Measurements from ENCODE around the gene MX2. TPM values are rescaled to one million over a fixed set of nuclear protein-coding genes. Genes with fewer than 3 reads are reported as not detected.

The MX2 gene
- total RNA-seq, 2 experiments from 2014 or later, result 65.1 to 158 TPM

DNA sequence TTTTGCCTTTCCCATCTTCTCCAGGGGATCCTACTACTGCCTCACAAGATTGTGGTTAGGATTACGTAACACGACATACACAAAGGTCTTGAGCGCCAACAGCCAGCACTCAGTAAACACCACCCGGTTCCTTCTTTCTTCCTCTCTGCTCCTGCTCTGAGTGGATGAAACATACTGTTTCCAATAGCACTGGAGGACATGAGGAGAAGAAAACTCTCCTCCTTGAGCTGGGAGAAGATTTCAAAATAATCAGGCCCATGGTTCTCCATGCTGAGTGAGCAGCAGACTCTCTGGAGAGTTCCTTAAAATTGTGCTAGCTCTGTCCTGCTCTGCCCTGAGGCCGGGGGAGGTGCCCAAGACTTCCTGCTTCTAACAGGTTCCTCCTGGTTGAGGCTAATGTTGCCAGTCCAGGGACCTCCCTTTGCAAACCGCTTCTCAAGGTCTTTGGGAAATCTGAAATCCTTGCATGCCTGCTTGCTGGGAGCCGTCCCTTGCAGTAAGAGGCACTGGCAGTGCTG lies 34.8 kb downstream of the MX2 start:
- H3K4me3 Mint-ChIP-seq, result no peak overlapping the region
- ATAC-seq (no peak), DNase-seq (no peak)
- no peaks in the 10 kb centered on the region for H3K9me3 Mint-ChIP-seq (ENCODE audit: low read depth)
- CTCF ChIA-PET, result no interaction called here
- no peak overlapping the region for H3K27ac Mint-ChIP-seq
- H3K36me3 Mint-ChIP-seq, result peaks cover 81% of the 10 kb centered on the region
- H3K27me3 Mint-ChIP-seq, result no peaks in the 10 kb centered on the region
- H3K4me1 Mint-ChIP-seq, result peaks cover 3% of the 10 kb centered on the region

DNA sequence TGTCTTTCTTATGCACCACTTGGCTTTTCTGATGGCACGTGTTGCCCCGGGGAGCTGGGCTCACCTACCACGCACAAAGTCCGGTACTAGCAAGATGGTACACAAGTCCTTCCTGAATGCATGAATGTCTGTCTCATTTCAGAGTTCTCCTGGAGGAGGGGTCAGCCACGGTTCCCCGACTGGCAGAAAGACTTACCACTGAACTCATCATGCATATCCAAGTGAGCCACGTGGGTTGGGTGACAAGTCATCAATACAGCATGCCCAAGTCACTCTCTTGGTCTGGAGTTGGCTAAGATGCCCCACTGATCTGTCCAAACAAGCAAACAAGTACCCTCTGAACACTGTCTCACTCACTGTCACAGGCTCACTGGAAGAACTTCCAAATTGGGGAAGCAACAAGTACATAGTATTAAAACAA lies 35.7 kb downstream of the MX2 start:
- Mint-ChIP-seq H3K9me3 (ENCODE audit: low read depth) (no peaks in the 10 kb centered on the region), H3K4me1 (peaks cover 3% of the 10 kb centered on the region), H3K4me3 (no peak overlapping the region), H3K36me3 (peaks cover 81% of the 10 kb centered on the region), H3K27me3 (no peaks in the 10 kb centered on the region), H3K27ac (peak overlapping the region; percentile 66)
- no peak for ATAC-seq
- CTCF ChIA-PET, result no interaction called here
- DNase-seq, result no peak

DNA sequence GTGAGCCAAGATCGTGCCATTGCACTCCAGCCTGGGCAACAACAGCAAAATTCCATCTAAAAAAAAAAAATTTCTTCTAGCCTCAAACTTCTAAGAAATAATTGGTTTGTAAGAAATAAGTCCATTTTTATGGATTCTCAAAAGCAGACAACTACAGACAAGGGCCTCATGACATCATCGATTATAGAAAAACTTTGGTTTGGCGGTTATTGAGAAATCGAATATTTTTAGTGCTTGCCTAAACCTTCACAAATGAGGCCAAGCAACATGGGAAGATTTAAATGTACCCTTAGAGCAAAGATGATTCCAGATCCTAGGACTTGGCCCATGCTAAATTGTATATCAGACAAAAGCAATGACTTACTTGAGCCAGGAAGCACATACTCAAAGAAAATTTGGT lies 36.4 kb downstream of the MX2 start:
- no peak for DNase-seq
- Mint-ChIP-seq H3K36me3 (peaks cover 86% of the 10 kb centered on the region), H3K27me3 (no peaks in the 10 kb centered on the region), H3K4me1 (peaks cover 3% of the 10 kb centered on the region), H3K4me3 (no peak overlapping the region), H3K9me3 (ENCODE audit: low read depth) (no peaks in the 10 kb centered on the region), H3K27ac (no peak overlapping the region)
- CTCF ChIA-PET, result no interaction called here
- no peak for ATAC-seq

DNA sequence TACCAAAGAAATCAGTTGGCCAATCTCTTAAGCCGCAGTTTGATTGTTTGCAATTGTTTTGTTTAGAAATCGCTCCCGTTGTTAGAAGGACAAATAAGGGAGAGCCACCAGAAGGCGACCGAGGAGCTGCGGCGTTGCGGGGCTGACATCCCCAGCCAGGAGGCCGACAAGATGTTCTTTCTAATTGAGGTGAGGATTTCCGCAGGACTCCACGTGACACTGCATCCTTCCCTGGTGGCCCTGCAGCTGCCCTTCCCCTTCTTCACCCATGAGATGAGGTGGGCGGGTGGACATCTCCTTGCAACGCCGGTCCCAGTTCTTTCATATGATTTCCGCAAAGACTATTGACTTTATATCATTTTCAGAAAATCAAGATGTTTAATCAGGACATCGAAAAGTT lies 37.0 kb downstream of the MX2 start:
- DNase-seq (no peak), ATAC-seq (no peak)
- Mint-ChIP-seq H3K27ac (no peak overlapping the region), H3K4me1 (peaks cover 3% of the 10 kb centered on the region), H3K36me3 (peaks cover 86% of the 10 kb centered on the region), H3K9me3 (ENCODE audit: low read depth) (no peaks in the 10 kb centered on the region), H3K4me3 (no peak overlapping the region), H3K27me3 (no peaks in the 10 kb centered on the region)
- CTCF ChIA-PET, result no interaction called here

DNA sequence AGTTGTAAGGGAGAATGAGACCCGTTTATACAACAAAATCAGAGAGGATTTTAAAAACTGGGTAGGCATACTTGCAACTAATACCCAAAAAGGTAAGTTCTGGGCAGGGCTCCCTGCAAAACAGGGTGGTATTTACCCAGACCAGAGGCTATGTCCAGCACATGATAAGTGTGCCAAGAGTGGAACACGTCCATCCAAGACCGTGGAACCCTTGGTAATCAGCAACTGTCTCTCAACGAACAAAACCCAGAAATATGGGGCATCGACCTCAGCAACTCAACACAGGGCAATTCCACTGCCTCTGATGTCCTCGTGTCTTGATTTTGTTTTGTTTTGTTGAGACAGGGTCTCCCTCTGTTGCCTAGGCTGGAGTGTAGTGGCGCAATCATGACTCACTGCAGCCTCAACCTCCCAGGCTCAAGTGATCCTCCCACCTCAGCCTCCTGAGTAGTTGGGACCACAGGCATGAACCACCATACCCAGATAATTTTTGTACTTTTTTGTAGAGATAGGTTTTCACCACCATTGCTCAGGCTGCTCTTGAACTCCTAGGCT lies 37.5 kb downstream of the MX2 start:
- DNase-seq, result no peak
- Mint-ChIP-seq H3K9me3 (ENCODE audit: low read depth) (no peaks in the 10 kb centered on the region), H3K27me3 (no peaks in the 10 kb centered on the region), H3K27ac (no peak overlapping the region), H3K4me3 (no peak overlapping the region), H3K4me1 (peaks cover 3% of the 10 kb centered on the region), H3K36me3 (peaks cover 84% of the 10 kb centered on the region)
- ATAC-seq, result no peak
- CTCF ChIA-PET, result no interaction called here

DNA sequence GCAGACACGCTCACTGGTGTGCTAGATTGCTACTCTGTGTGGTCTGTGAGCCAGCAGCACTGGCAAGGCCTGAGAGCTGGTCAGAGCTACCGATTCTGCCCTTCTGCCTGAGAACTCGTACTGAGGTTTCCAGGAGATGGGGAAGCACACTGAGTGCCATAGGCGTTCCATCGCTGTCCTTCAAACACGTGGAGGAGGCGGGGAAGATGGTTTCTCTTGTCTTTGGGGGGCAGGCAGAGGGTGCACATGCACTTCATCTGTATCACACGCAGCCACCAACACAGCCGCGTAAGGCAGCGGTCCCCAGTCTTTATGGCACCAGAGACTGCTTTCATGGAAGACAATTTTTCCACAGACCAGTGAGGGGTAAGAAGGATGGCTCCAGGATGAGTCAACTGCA lies 40.4 kb downstream of the MX2 start:
- H3K27ac Mint-ChIP-seq, result no peak overlapping the region

DNA sequence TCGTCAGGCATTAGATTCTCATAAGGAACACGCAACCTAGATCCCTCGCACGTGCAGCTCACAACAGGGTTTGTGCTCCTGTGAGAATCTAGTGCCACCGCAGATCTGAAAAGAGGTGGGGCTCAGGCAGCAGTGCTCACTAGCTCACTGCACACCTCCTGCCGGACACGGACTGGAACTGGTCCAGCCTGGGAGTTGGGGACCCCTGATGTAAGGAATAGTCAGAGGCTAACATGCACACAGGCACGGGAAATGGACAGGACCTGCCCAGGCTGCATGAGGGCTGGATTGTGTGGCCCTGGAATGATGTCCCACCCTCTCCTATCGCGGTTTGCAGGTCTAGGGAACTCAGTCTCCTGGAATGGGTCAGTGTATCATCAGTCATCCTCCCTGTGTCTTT lies 41.0 kb downstream of the MX2 start:
- no peaks in the 10 kb centered on the region for H3K4me1 Mint-ChIP-seq
- ATAC-seq, result no peak
- peaks cover 75% of the 10 kb centered on the region for H3K36me3 Mint-ChIP-seq
- no peaks in the 10 kb centered on the region for H3K27me3 Mint-ChIP-seq
- H3K9me3 Mint-ChIP-seq (ENCODE audit: low read depth), result no peaks in the 10 kb centered on the region
- no peak overlapping the region for H3K4me3 Mint-ChIP-seq
- no peak for DNase-seq
- H3K27ac Mint-ChIP-seq, result no peak overlapping the region
- CTCF ChIA-PET, result interaction anchor here (0.7 kb wide), 1 partner anchor 8 kb away, joined by 3 read pairs; no protein-coding TSS in a partner anchor

More for the DNA sequence above, 40.4 kb downstream of the MX2 start:
- Mint-ChIP-seq H3K27me3 (no peaks in the 10 kb centered on the region), H3K36me3 (peaks cover 75% of the 10 kb centered on the region), H3K9me3 (ENCODE audit: low read depth) (no peaks in the 10 kb centered on the region), H3K4me1 (no peaks in the 10 kb centered on the region), H3K4me3 (no peak overlapping the region)
- CTCF ChIA-PET, result no interaction called here
- DNase-seq (no peak), ATAC-seq (no peak)

DNA sequence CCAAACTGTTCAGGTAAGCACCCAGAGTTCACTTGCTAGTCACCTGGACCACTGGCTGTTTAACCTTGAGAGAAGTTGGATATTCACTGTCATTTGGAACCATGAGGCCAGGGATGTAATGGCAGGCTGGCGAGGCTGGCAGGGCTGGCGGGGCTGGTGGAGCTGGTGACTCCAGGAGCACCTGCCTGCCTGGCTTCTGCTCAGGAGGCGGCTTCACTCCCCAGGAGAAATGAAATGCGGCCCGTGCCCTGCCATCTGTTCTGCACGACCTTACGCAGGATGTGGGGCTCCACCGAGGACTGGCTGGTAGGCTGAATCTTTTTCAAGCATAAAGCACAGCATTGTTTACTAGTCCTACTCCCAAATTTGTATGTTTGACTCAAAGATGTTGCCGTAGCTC lies 41.5 kb downstream of the MX2 start:
- no peak for ATAC-seq
- Mint-ChIP-seq H3K27me3 (no peaks in the 10 kb centered on the region), H3K9me3 (ENCODE audit: low read depth) (no peaks in the 10 kb centered on the region), H3K36me3 (peaks cover 77% of the 10 kb centered on the region), H3K4me1 (no peaks in the 10 kb centered on the region), H3K4me3 (no peak overlapping the region), H3K27ac (no peak overlapping the region)
- CTCF ChIA-PET, result interaction anchor here (0.7 kb wide), 1 partner anchor 8 kb away, joined by 3 read pairs; no protein-coding TSS in a partner anchor
- DNase-seq, result no peak

DNA sequence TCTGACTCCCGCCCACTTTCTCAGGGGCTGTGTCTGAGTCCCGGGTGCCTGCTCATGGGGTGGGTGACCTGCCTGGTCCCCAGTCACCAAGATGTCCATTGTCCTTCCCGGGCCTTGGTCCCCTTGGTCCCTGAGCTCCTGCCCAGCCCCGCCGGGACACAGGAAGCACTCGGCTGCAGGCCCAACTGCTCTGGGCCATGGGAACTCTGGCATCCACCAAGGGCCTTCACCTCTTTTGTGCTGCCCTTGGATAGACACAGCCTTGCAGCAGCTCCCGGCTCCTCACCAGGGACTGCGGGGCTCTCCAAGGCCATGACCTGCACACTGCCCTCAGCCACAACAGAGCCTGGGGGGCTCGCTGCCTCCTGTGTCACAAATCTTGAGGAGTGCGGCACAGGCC lies 42.1 kb downstream of the MX2 start:
- H3K4me1 Mint-ChIP-seq, result no peaks in the 10 kb centered on the region
- CTCF ChIA-PET, result interaction anchor here (0.6 kb wide), 1 partner anchor 208 kb away, joined by 3 read pairs; no protein-coding TSS in a partner anchor
- ATAC-seq, result no peak
- H3K4me3 Mint-ChIP-seq, result no peak overlapping the region
- DNase-seq, result no peak
- no peaks in the 10 kb centered on the region for H3K9me3 Mint-ChIP-seq (ENCODE audit: low read depth)
- no peak overlapping the region for H3K27ac Mint-ChIP-seq
- H3K36me3 Mint-ChIP-seq, result peaks cover 78% of the 10 kb centered on the region
- no peaks in the 10 kb centered on the region for H3K27me3 Mint-ChIP-seq

DNA sequence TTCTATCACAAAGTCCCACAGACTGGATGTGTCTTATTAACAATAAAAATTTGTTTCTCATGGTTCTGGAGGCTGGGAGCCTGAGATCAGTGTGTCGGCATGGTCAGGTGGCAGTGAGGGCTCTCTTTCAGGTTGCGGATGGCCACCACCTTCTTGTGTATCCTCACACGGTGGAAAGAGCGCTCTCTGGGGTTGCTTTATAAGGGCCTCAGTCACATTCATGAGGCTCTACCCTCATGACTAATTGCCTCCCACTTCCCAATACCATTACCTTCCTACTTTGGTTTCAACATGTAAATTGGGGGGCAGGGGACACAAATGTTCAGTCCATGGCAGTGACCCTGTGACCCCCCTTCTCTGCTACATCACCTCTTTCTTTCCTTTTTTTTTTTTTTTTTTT lies 43.5 kb downstream of the MX2 start:
- DNase-seq (no peak), ATAC-seq (no peak)
- Mint-ChIP-seq H3K27ac (no peak overlapping the region), H3K4me3 (no peak overlapping the region), H3K4me1 (no peaks in the 10 kb centered on the region), H3K9me3 (ENCODE audit: low read depth) (no peaks in the 10 kb centered on the region), H3K27me3 (no peaks in the 10 kb centered on the region), H3K36me3 (peaks cover 78% of the 10 kb centered on the region)
- CTCF ChIA-PET, result no interaction called here

DNA sequence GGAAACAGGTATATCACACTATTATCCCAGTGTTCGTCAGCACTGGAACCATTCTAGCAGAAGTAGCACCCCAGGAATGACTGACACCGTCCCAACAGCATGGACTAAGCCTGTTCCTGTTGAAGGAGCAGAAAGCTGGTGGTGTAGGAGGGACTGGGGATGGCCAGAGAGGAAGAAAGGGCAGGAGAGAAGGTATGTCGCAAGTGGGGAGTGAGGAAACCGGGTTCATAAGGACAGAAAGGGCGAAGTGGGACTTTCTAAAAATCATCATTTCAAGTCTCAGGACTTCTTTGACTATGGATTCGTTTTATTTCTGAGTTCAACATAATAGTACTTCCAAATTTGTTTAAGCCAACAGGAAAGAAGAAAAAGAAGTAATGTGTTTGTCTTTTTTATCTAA lies 44.5 kb downstream of the MX2 start:
- ATAC-seq (no peak), DNase-seq (no peak)
- Mint-ChIP-seq H3K36me3 (peaks cover 79% of the 10 kb centered on the region), H3K4me1 (peaks cover 3% of the 10 kb centered on the region), H3K9me3 (ENCODE audit: low read depth) (no peaks in the 10 kb centered on the region), H3K27me3 (no peaks in the 10 kb centered on the region), H3K4me3 (no peak overlapping the region), H3K27ac (no peak overlapping the region)
- CTCF ChIA-PET, result no interaction called here

DNA sequence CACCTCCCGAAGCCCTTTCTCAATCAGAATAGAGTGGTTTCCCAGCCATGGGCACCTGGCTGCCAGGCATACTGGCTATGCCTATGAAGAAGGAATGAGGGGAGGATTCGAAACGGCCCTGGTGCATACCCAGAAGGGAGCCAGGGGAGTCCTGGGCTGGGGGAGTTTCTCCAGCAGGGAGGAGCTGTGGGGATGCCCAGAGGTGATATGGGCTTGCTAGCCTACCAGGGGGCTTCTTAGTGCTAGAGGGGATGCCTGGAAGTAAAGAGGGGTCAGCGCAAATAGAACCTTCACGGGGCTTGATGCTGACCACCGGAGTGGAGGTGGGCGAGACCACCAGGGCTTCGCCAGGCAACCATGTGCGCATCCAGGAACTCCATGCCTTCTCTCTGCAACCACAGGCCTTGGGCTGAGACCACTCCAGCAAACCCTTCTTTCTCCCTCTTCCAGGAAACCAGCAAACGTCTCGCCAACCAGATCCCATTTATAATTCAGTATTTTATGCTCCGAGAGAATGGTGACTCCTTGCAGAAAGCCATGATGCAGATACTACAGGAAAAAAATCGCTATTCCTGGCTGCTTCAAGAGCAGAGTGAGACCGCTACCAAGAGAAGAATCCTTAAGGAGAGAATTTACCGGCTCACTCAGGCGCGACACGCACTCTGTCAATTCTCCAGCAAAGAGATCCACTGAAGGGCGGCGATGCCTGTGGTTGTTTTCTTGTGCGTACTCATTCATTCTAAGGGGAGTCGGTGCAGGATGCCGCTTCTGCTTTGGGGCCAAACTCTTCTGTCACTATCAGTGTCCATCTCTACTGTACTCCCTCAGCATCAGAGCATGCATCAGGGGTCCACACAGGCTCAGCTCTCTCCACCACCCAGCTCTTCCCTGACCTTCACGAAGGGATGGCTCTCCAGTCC lies 46.0 kb downstream of the MX2 start:
- CTCF ChIA-PET, result interaction anchor here (1.1 kb wide), 1 partner anchor 10 kb away, joined by 3 read pairs; no protein-coding TSS in a partner anchor
- no peak overlapping the region for H3K4me3 Mint-ChIP-seq
- H3K27me3 Mint-ChIP-seq, result peaks cover 4% of the 10 kb centered on the region
- DNase-seq (no peak), ATAC-seq (no peak)
- peaks cover 80% of the 10 kb centered on the region for H3K36me3 Mint-ChIP-seq
- peaks cover 5% of the 10 kb centered on the region for H3K4me1 Mint-ChIP-seq
- no peak overlapping the region for H3K27ac Mint-ChIP-seq
- H3K9me3 Mint-ChIP-seq (ENCODE audit: low read depth), result no peaks in the 10 kb centered on the region

DNA sequence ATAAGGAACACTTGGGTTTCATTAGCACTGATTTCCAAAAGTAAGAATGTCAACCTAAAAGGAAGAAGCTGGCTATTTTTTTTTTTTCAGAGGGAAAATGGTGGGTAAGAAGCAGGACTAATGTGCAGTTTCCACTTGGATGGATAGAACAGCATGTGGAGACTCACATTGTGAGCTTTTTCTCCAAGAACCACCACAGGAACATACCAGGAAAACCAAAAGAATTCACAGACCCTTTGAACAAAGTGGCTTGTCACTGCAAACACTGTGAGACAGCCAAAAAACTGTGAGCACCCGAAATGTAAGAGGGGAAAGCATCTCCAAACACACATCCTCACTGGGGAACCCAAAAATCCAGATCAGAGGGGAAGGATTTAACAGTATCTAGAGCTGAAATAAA lies 48.5 kb downstream of the MX2 start:
- no peak for DNase-seq
- H3K4me3 Mint-ChIP-seq, result no peak overlapping the region

More for the DNA sequence above, 48.5 kb downstream of the MX2 start:
- Mint-ChIP-seq H3K27me3 (peaks cover 25% of the 10 kb centered on the region), H3K27ac (peak overlapping the region; percentile 50), H3K36me3 (peaks cover 65% of the 10 kb centered on the region), H3K9me3 (ENCODE audit: low read depth) (peaks cover 2% of the 10 kb centered on the region), H3K4me1 (peaks cover 5% of the 10 kb centered on the region)
- no peak for ATAC-seq
- CTCF ChIA-PET, result interaction anchor here (1.5 to 1.9 kb wide), 3 partner anchors 8 to 127 kb away, joined by 3 to 10 read pairs (median 4); no protein-coding TSS in a partner anchor
